PC-9 (cell line): ENCODE results near the gene ADIPOR2.

Experiments used
- CTCF ChIP-seq: fragments of 200-600 bp; sonication (generic); conservative IDR thresholded peaks from 2 replicates; pipeline ENCODE4 v1.6.1; 2017; ENCODE audit warnings: mixed run types, antibody characterized with exemption, mild to moderate bottlenecking, moderate library complexity
- EZH2 ChIP-seq: fragments of 200-600 bp; sonication (generic); IDR thresholded peaks from 2 replicates; pipeline ENCODE4 v1.8.0; 2017; ENCODE audit warnings: antibody characterized with exemption, low read depth

GRCh38 chr12:1769809-1770494 lies 79.1 kb downstream of the ADIPOR2 start:
- TF ChIP-seq CTCF: no peak
- no peak for TF ChIP-seq EZH2
